B cell (primary cell): ENCODE data around the gene ZNF484. TPM values are rescaled to one million over a fixed set of nuclear protein-coding genes. Genes with fewer than 3 reads are reported as not detected.
"Not testable (repeated sequence)": the region's sequence is repeated elsewhere in the genome, so short reads cannot be mapped to it uniquely, and the experiment has no call there.

ENCODE experiments used
- ATAC-seq: fragments of 200-7000 bp; cut with Tn5 transposase; one replicate; pipeline ENCODE4 v1.10.0; 2021; ENCODE audit warnings: low read depth, mild to moderate bottlenecking, moderate number of reproducible peaks, moderate library complexity
- CTCF ChIA-PET: fragments of 350-600 bp; sonication (Branson Sonifier 250); formaldehyde crosslinking; loops from one replicate; lab custom pipeline; 2021; ENCODE audit warnings: antibody characterized with exemption, inconsistent platforms; lab: Charles Lee
- POLR2A ChIA-PET: fragments of 350-600 bp; sonication (Branson Sonifier 250); formaldehyde crosslinking; loops from one replicate; lab custom pipeline; 2021; ENCODE audit warnings: antibody characterized with exemption; lab: Charles Lee
- DNase-seq: peaks from one replicate; pipeline ENCODE4 v3.0.0; 2013
- H2AFZ ChIP-seq: 2 replicates; pipeline ENCODE4 v1.6.1; 2012; ENCODE audit warnings: mild to moderate bottlenecking, low read depth, low read length; ENCODE audit not compliant: insufficient read depth, poor library complexity, severe bottlenecking
- H3K27ac ChIP-seq, 2 donors: 1 replicate in 1 of 2; 2 replicates in 1 of 2; pipeline ENCODE4 v1.5.1; 2012 to 2013; ENCODE audit warnings: low read length in 2 of 2, mild to moderate bottlenecking in 2 of 2, moderate library complexity in 1 of 2
- H3K27me3 ChIP-seq, 4 experiments: fragments of 200-600 bp in 1 of 4; sonication (generic) in 1 of 4; replicated peaks in 1 of 4; 1 replicate in 2 of 4; 2 replicates in 2 of 4; pipeline versions ENCODE4 v1.6.1 to v1.7.0; 2013 to 2016; ENCODE audit warnings: low read length in 3 of 4, mild to moderate bottlenecking in 2 of 4, mixed read lengths in 1 of 4, moderate library complexity in 1 of 4; ENCODE audit not compliant: insufficient read depth in 4 of 4, control insufficient read depth in 3 of 4; ENCODE audit errors: control extremely low read depth in 1 of 4
- H3K36me3 ChIP-seq, 2 experiments: replicated peaks in 1 of 2; 1 replicate in 1 of 2; 2 replicates in 1 of 2; pipeline versions ENCODE4 v1.6.1 to v1.7.1; 2013; ENCODE audit warnings: low read length in 1 of 2; ENCODE audit not compliant: insufficient read depth in 2 of 2, control insufficient read depth in 1 of 2; ENCODE audit errors: control extremely low read depth in 1 of 2, extremely low read depth in 1 of 2
- H3K4me1 ChIP-seq, 2 donors: fragments of 200-600 bp in 1 of 2; sonication (generic) in 1 of 2; 1 replicate in 1 of 2; 2 replicates in 1 of 2; pipeline versions ENCODE4 v1.5.1 to v1.6.1; 2013 to 2017; ENCODE audit warnings: low read length in 2 of 2; ENCODE audit not compliant: control insufficient read depth in 2 of 2, insufficient read depth in 2 of 2
- H3K4me2 ChIP-seq: replicated peaks from 2 replicates; pipeline ENCODE3; 2012; ENCODE audit warnings: mild to moderate bottlenecking, low read depth, low read length; ENCODE audit not compliant: poor library complexity, severe bottlenecking
- H3K4me3 ChIP-seq, 5 experiments: fragments of 200-600 bp in 1 of 5; sonication (generic) in 1 of 5; 1 replicate in 3 of 5; 2 replicates in 2 of 5; pipeline versions ENCODE4 v1.5.1 to v1.7.0; 2011 to 2016; ENCODE audit warnings: low read length in 4 of 5, mild to moderate bottlenecking in 4 of 5, low read depth in 2 of 5, control low read depth in 1 of 5, moderate library complexity in 1 of 5; ENCODE audit not compliant: insufficient read depth in 1 of 5; ENCODE audit errors: control extremely low read depth in 1 of 5, extremely low read depth in 1 of 5
- H3K79me2 ChIP-seq: fragments of 200-600 bp; sonication (generic); one replicate; pipeline ENCODE4 v1.6.0; 2016; ENCODE audit warnings: low read length; ENCODE audit not compliant: control insufficient read depth, insufficient read depth
- H3K9ac ChIP-seq: fragments of 200-600 bp; sonication (generic); 2 replicates; pipeline ENCODE4 v1.6.1; 2017; ENCODE audit warnings: mild to moderate bottlenecking, low read length, moderate library complexity
- H3K9me3 ChIP-seq, 3 donors: one replicate each; pipeline versions ENCODE4 v1.6.1 to v1.7.1; 2013; ENCODE audit warnings: low read length in 2 of 3; ENCODE audit not compliant: control insufficient read depth in 2 of 3, insufficient read depth in 1 of 3; ENCODE audit errors: control extremely low read depth in 1 of 3
- H4K20me1 ChIP-seq: 2 replicates; pipeline ENCODE4 v1.6.0; 2012; ENCODE audit warnings: mild to moderate bottlenecking, low read length; ENCODE audit not compliant: insufficient read depth, control insufficient read depth, poor library complexity, severe bottlenecking
- H3K27ac Mint-ChIP-seq: one replicate; pipeline ENCODE4 v1.8.0; 2021; ENCODE audit warnings: mixed read lengths
- H3K27me3 Mint-ChIP-seq: one replicate; pipeline ENCODE4 v1.8.0; 2021; ENCODE audit warnings: mixed read lengths
- H3K4me1 Mint-ChIP-seq: one replicate; pipeline ENCODE4 v1.8.0; 2021; ENCODE audit warnings: mixed read lengths
- H3K4me3 Mint-ChIP-seq: one replicate; pipeline ENCODE4 v1.8.0; 2021; ENCODE audit warnings: mixed read lengths
- H3K9me3 Mint-ChIP-seq: one replicate; pipeline ENCODE4 v1.8.0; 2022; ENCODE audit warnings: mixed read lengths; ENCODE audit not compliant: insufficient read depth
- CTCF ChIP-seq: fragments of 200-600 bp; IDR thresholded peaks from one replicate; pipeline ENCODE4 v1.8.0; 2022; ENCODE audit warnings: antibody characterized with exemption, mild to moderate bottlenecking
- whole genome bisulfite sequencing: methylation state at CpG from one replicate; pipeline ENCODE4 v1.1.5; 2013; ENCODE audit warnings: missing lambda C conversion rate; ENCODE audit not compliant: insufficient coverage; 5-methylcytosine and 5-hydroxymethylcytosine counted together
- intact Hi-C: fragments of 100-400 bp; cut with micrococcal nuclease; formaldehyde crosslinking; loops from one replicate; pipeline ENCODE4 v1.10.0; 2022
- polyA plus RNA-seq: library from polyadenylated mRNA; depleted of rRNA; stranded (reverse); fragments of >200 nt; gene quantifications from 2 replicates; pipeline ENCODE4 v1.2.3, GENCODE V29; 2012
- total RNA-seq, 2 donors: library from RNA; stranded (reverse); fragments of 120-200 nt in 1 of 2; gene quantifications; 1 replicate in 1 of 2; 2 replicates in 1 of 2; pipeline versions ENCODE4 v1.2.3 to v1.2.4, GENCODE V29; 2013 to 2022

Gene ZNF484
- total and polyA plus RNA-seq, 2 donors (not counting 1 experiment from before 2014, with no cell fraction given) = 2.2 to 22.7 TPM

- intact Hi-C loops = no loop called here
- Mint-ChIP-seq H3K4me1 (no peaks in the 10 kb centered on the region), H3K27ac (no peak overlapping the region), H3K4me3 (no peak overlapping the region), H3K27me3 (no peaks in the 10 kb centered on the region), H3K9me3 (peaks cover 34% of the 10 kb centered on the region)
- no peak for DNase-seq
- Histone ChIP-seq H4K20me1 (no peaks in the 10 kb centered on the region), H3K79me2 (no peaks in the 10 kb centered on the region), H3K27me3 (no peaks in the 10 kb centered on the region), H2AFZ (no peak overlapping the region), H3K9me3 (peaks cover 23 to 49% (median 41%) of the 10 kb centered on the region in 3 donors), H3K36me3 (peaks cover 18 to 42% of the 10 kb centered on the region in 2 experiments), H3K9ac (no peak overlapping the region), H3K4me2 (no peak overlapping the region), H3K4me3 (no peak overlapping the region), H3K27ac (no peak overlapping the region), H3K4me1 (no peaks in the 10 kb centered on the region)
- WGBS = no CpG with 5 or more reads among the region's 1 CpG
- CTCF ChIA-PET = no interaction called here
- ATAC-seq = no peak
- TF ChIP-seq CTCF = no peak
- POLR2A ChIA-PET = no interaction called here
These were observed 31.1 kb downstream of the ZNF484 start for GRCh38 chr9:92846662-92847145.

GRCh38 chr9:92838411-92838810 is 39.4 kb downstream of the ZNF484 start:
- H3K27me3 ChIP-seq, H3K9ac ChIP-seq, H2AFZ ChIP-seq, H3K79me2 ChIP-seq, H3K27ac ChIP-seq, H3K4me3 ChIP-seq, H3K36me3 ChIP-seq, ATAC-seq, DNase-seq, POLR2A ChIA-PET, H3K4me3 Mint-ChIP-seq, H3K4me1 Mint-ChIP-seq, H4K20me1 ChIP-seq, H3K4me1 ChIP-seq, CTCF ChIA-PET, H3K4me2 ChIP-seq, H3K27me3 Mint-ChIP-seq, intact Hi-C loops, H3K27ac Mint-ChIP-seq: not testable (repeated sequence)
- H3K9me3 ChIP-seq = peaks cover 4 to 51% (median 30%) of the 10 kb centered on the region in 3 donors
- H3K9me3 Mint-ChIP-seq = peaks cover 32% of the 10 kb centered on the region
- no CpG with 5 or more reads among the region's 1 CpG for WGBS
